ENCODE results near the gene CHST1.

- no peak for TF ChIP-seq ZNF8 (CRISPR knock-in tag; IDR thresholded peaks at IDR 0.05)
- no peak for TF ChIP-seq OSR1 (CRISPR knock-in tag; IDR thresholded peaks at IDR 0.05)
- no peak for TF ChIP-seq GLIS3 (CRISPR knock-in tag; IDR thresholded peaks at IDR 0.05)
These were observed 12.5 kb upstream of the CHST1 start for GRCh38 chr11:45677770-45678512.
